ENCODE data around the gene RSPH9. TPM values are rescaled to one million over a fixed set of nuclear protein-coding genes. Genes with fewer than 3 reads are reported as not detected.

Gene RSPH9
- total and polyA plus RNA-seq, 2 donors from 2014 or later: 0.16 to 0.45 TPM

DNA sequence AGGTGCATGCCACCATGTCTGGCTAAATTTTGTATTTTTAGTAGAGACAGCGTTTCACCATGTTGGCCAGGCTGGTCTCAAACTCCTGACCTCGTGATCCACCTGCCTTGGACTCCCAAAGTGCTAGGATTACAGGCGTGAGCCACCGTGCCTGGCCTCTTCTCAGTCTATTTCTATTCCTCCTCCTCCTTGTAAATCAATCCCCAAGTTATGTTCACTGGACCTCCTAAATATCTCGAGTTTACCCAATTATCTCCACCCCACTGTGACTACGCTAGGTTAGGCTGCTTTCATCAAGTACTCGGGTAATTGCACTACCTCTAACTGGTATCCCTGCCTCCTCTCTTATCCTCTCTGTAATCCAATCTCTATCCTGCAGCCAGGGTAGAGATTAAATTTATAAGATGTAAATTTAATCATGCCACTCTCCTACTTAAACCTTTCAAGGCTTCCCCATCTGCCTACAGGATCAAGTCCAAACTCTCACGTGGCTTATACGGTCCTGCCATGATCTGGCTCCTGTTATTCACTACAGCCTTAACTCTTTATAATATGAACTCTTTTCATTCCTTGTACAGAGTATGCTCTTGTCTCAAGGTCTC is 10.0 kb upstream of the RSPH9 start:
- TF ChIP-seq, protein P1, sequence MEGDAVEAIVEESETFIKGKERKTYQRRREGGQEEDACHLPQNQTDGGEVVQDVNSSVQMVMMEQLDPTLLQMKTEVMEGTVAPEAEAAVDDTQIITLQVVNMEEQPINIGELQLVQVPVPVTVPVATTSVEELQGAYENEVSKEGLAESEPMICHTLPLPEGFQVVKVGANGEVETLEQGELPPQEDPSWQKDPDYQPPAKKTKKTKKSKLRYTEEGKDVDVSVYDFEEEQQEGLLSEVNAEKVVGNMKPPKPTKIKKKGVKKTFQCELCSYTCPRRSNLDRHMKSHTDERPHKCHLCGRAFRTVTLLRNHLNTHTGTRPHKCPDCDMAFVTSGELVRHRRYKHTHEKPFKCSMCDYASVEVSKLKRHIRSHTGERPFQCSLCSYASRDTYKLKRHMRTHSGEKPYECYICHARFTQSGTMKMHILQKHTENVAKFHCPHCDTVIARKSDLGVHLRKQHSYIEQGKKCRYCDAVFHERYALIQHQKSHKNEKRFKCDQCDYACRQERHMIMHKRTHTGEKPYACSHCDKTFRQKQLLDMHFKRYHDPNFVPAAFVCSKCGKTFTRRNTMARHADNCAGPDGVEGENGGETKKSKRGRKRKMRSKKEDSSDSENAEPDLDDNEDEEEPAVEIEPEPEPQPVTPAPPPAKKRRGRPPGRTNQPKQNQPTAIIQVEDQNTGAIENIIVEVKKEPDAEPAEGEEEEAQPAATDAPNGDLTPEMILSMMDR (IDR thresholded peaks at IDR 0.05; ENCODE audit: borderline replicate concordance, extremely low read depth, insufficient read depth): no peak
- intact Hi-C loops (cut with DNase I): no loop called here
- Histone ChIP-seq H3K27me3 (ENCODE audit: control insufficient read depth, insufficient read depth, low read length) (no peaks in the 10 kb centered on the region), H3K27ac (ENCODE audit: low read depth in 2 of 2, low read length in 2 of 2) (no peak overlapping the region), H3K4me3 (ENCODE audit: low read length in 3 of 3) (no peak overlapping the region), H3K9me3 (ENCODE audit: control insufficient read depth in 2 of 3, insufficient read depth in 1 of 3, low read length in 3 of 3) (no peaks in the 10 kb centered on the region), H3K36me3 (ENCODE audit: control insufficient read depth in 2 of 3, insufficient read depth in 3 of 3, low read length in 3 of 3) (peaks cover 0 to 6% (median 2%) of the 10 kb centered on the region in 3 donors), H3K4me1 (ENCODE audit: control insufficient read depth in 2 of 3, insufficient read depth in 2 of 3, low read depth in 1 of 3, low read length in 3 of 3) (peaks cover 0 to 4% (median 0%) of the 10 kb centered on the region in 3 donors), H3K9ac (ENCODE audit: low read length in 3 of 3) (no peak overlapping the region)
- DNase-seq (no peak), FAIRE-seq (no peak)

DNA sequence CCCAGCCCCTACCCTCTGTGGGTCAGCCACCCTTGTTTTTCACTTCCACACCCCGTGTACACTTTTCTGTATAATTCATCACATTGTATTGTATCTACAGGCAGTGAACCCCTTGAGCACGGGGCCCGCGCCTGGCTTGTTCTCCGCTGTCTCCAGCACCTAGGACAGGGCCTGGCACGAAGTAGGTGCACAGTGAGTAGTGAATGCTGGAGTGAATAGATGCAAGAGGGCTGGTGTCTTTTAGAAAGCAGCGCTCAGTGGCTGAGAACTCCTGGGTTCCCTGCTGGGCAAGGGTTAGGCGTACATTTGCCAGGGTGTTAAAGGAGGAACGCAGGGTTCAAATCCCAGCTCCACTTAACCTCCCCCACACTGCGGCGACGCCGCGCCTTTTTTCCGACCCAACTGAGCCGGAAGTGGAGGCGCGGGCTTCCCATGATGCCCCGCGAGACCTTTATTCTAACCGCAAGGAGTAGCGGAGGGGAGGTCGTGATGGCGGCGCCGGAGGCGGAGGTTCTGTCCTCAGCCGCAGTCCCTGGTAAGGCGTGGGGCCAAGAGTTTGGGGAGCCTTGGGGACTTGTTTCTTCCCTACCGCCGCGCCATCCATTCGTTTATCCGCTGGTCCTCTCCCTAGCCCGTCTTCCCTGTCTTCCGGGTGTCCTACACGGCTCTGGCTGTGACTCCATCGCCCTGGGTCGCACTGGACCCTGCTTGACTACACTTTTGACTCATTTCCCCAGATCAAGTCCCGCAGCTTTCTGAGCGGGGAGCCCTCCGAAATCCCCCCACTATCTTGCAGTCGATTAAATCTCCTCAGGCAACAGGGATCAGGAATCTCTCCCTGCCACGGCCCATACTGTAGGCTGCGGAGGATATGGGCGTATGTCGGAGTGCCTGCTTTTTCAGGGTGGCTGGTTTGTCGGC is 9.2 kb upstream of the RSPH9 start, which contains the start of gene MAD2L1BP:
MAD2L1BP (plus strand) TSS at position 454 of the 921 bp plus-strand sequence; CDS start at position 490, 36 bp downstream.
- FAIRE-seq (no peak), DNase-seq (peak; percentile 85 to 94 (median 91))
- peak within 1 kb of the TSS; percentile 95 to 98 (median 98) for H3K4me3 ChIP-seq (ENCODE audit: low read length in 3 of 3)
- peaks cover 2 to 14% (median 2%) of the 10 kb centered on the region in 3 donors for H3K36me3 ChIP-seq (ENCODE audit: control insufficient read depth in 2 of 3, insufficient read depth in 3 of 3, low read length in 3 of 3)
- peaks cover 0 to 4% (median 0%) of the 10 kb centered on the region in 3 donors for H3K4me1 ChIP-seq (ENCODE audit: control insufficient read depth in 2 of 3, insufficient read depth in 2 of 3, low read depth in 1 of 3, low read length in 3 of 3)
- intact Hi-C loops (cut with DNase I): no loop called here
- H3K9ac ChIP-seq (ENCODE audit: low read length in 3 of 3): peak within 1 kb of the TSS; percentile 90 to 96 (median 93)
- peak within 1 kb of the TSS; percentile 58 to 77 for H3K27ac ChIP-seq (ENCODE audit: low read depth in 2 of 2, low read length in 2 of 2)
- TF ChIP-seq, protein P1 (IDR thresholded peaks at IDR 0.05; ENCODE audit: borderline replicate concordance, extremely low read depth, insufficient read depth): no peak
- H3K9me3 ChIP-seq (ENCODE audit: control insufficient read depth in 2 of 3, insufficient read depth in 1 of 3, low read length in 3 of 3): no peaks in the 10 kb centered on the region
- H3K27me3 ChIP-seq (ENCODE audit: control insufficient read depth, insufficient read depth, low read length): no peaks in the 10 kb centered on the region

DNA sequence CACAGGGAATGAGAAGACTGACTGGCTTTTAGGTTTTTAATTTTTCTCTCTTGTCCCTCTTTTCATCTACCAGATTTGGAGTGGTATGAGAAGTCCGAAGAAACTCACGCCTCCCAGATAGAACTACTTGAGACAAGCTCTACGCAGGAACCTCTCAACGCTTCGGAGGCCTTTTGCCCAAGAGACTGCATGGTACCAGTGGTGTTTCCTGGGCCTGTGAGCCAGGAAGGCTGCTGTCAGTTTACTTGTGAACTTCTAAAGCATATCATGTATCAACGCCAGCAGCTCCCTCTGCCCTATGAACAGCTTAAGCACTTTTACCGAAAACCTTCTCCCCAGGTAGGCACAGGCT is 8.6 kb upstream of the RSPH9 start:
- TF ChIP-seq, protein P1 (IDR thresholded peaks at IDR 0.05; ENCODE audit: borderline replicate concordance, extremely low read depth, insufficient read depth): no peak
- DNase-seq (peak in 1 of 5 donors; percentile 33), FAIRE-seq (no peak)
- peak overlapping the region in 1 of 2 donors; percentile 77 for H3K27ac ChIP-seq (ENCODE audit: low read depth in 2 of 2, low read length in 2 of 2)
- H3K27me3 ChIP-seq (ENCODE audit: control insufficient read depth, insufficient read depth, low read length): no peaks in the 10 kb centered on the region
- peaks cover 0 to 4% (median 0%) of the 10 kb centered on the region in 3 donors for H3K4me1 ChIP-seq (ENCODE audit: control insufficient read depth in 2 of 3, insufficient read depth in 2 of 3, low read depth in 1 of 3, low read length in 3 of 3)
- peaks cover 3 to 17% (median 3%) of the 10 kb centered on the region in 3 donors for H3K36me3 ChIP-seq (ENCODE audit: control insufficient read depth in 2 of 3, insufficient read depth in 3 of 3, low read length in 3 of 3)
- peak overlapping the region; percentile 90 to 96 (median 93) for H3K9ac ChIP-seq (ENCODE audit: low read length in 3 of 3)
- H3K4me3 ChIP-seq (ENCODE audit: low read length in 3 of 3): peak overlapping the region; percentile 95 to 98 (median 98)
- intact Hi-C loops (cut with DNase I): no loop called here
- no peaks in the 10 kb centered on the region for H3K9me3 ChIP-seq (ENCODE audit: control insufficient read depth in 2 of 3, insufficient read depth in 1 of 3, low read length in 3 of 3)
